Hepatocyte (in vitro differentiated cells): ENCODE measurements around the gene TBC1D2. TPM values are rescaled to one million over a fixed set of nuclear protein-coding genes. Genes with fewer than 3 reads are reported as not detected.
A peak's percentile ranks its signal among the peaks of the same experiment; 100 is the strongest.

Experiments
- DNase-seq: peaks from one replicate; pipeline ENCODE4 v3.0.0-alpha.2; 2016; ENCODE audit warnings: low spot score
- H2AFZ ChIP-seq: fragments of 200-600 bp; sonication (generic); 2 replicates; pipeline ENCODE4 v1.6.0; 2016; ENCODE audit warnings: antibody characterized with exemption, mild to moderate bottlenecking
- H3K27ac ChIP-seq: fragments of 200-600 bp; sonication (generic); 2 replicates; pipeline ENCODE4 v1.5.1; 2016; ENCODE audit warnings: mild to moderate bottlenecking
- H3K27me3 ChIP-seq: fragments of 200-600 bp; sonication (generic); 2 replicates; pipeline ENCODE4 v1.6.1; 2016
- H3K36me3 ChIP-seq: fragments of 200-600 bp; sonication (generic); replicated peaks from 2 replicates; pipeline ENCODE4 v1.5.1; 2016; ENCODE audit warnings: low read depth; ENCODE audit not compliant: insufficient read depth
- H3K4me1 ChIP-seq: fragments of 200-600 bp; sonication (generic); 2 replicates; pipeline ENCODE4 v1.5.1; 2016; ENCODE audit warnings: mild to moderate bottlenecking, moderate library complexity; ENCODE audit not compliant: insufficient read depth
- H3K4me2 ChIP-seq: fragments of 200-600 bp; sonication (generic); 2 replicates; pipeline ENCODE4 v1.6.0; 2016
- H3K4me3 ChIP-seq: fragments of 200-600 bp; sonication (generic); 2 replicates; pipeline ENCODE4 v1.5.1; 2016; ENCODE audit warnings: mild to moderate bottlenecking
- H3K79me2 ChIP-seq: fragments of 200-600 bp; sonication (generic); 2 replicates; pipeline ENCODE4 v1.6.0; 2017; ENCODE audit warnings: mild to moderate bottlenecking
- H3K9me2 ChIP-seq: fragments of 200-600 bp; sonication (generic); replicated peaks from 2 replicates; pipeline ENCODE4 v1.6.0; 2017; ENCODE audit warnings: mild to moderate bottlenecking; ENCODE audit not compliant: insufficient read depth
- H3K9me3 ChIP-seq: fragments of 200-600 bp; sonication (generic); 2 replicates; pipeline ENCODE4 v1.5.1; 2016; ENCODE audit warnings: low read depth, mild to moderate bottlenecking
- H4K20me1 ChIP-seq: fragments of 200-600 bp; sonication (generic); 2 replicates; pipeline ENCODE4 v1.6.0; 2016; ENCODE audit warnings: mild to moderate bottlenecking; ENCODE audit not compliant: insufficient read depth, poor library complexity, severe bottlenecking
- EZH2 ChIP-seq: fragments of 200-600 bp; sonication (generic); IDR thresholded peaks from 2 replicates; pipeline ENCODE4 v1.6.1; 2016; ENCODE audit warnings: antibody characterized with exemption, mild to moderate bottlenecking, borderline replicate concordance
- EZH2phosphoT487 ChIP-seq: fragments of 200-600 bp; sonication (generic); IDR thresholded peaks from one replicate; pipeline ENCODE4 v1.6.1; 2018; ENCODE audit warnings: antibody characterized with exemption, mild to moderate bottlenecking, low read depth, moderate library complexity; ENCODE audit not compliant: unreplicated experiment, severe bottlenecking
- WGBS: methylation state at CpG from one replicate; pipeline ENCODE4 v1.1.6; 2016; ENCODE audit warnings: low lambda C conversion rate; ENCODE audit errors: missing lambda C conversion rate; 5-methylcytosine and 5-hydroxymethylcytosine counted together
- polyA plus RNA-seq: library from polyadenylated mRNA; unstranded; fragments of >200 nt; fragmentation: Nextera tagmentation; extraction: Ambion mirVana; gene quantifications from 2 replicates; pipeline ENCODE4 v1.2.1, GENCODE V29; 2016
- total RNA-seq: library from RNA; depleted of rRNA; stranded (reverse); fragments of >200 nt; gene quantifications from 2 replicates; pipeline ENCODE4 v1.2.3, GENCODE V29; 2014
- TF ChIP-seq, protein P1 (sequence below): fragments of 200-600 bp; sonication (generic); IDR thresholded peaks from 2 replicates; pipeline ENCODE4 v1.5.1; 2016; ENCODE audit warnings: antibody characterized with exemption, mild to moderate bottlenecking; ENCODE audit not compliant: poor library complexity

Gene TBC1D2
- total and polyA plus RNA-seq, 2 experiments from 2014 or later = 20.0 to 31.6 TPM

- Histone ChIP-seq H2AFZ (no peak overlapping the region), H3K9me3 (no peaks in the 10 kb centered on the region), H3K27me3 (no peaks in the 10 kb centered on the region), H4K20me1 (no peaks in the 10 kb centered on the region), H3K4me1 (peaks cover 28% of the 10 kb centered on the region), H3K27ac (peak overlapping the region; percentile 68), H3K36me3 (no peaks in the 10 kb centered on the region), H3K4me3 (no peak overlapping the region), H3K9me2 (no peaks in the 10 kb centered on the region), H3K79me2 (peaks cover 22% of the 10 kb centered on the region), H3K4me2 (no peak overlapping the region)
- DNase-seq = no peak
- 58% methylated on average over 2 of the region's 2 CpGs for WGBS
- TF ChIP-seq EZH2 = no peak
- no peak for TF ChIP-seq EZH2phosphoT487
- TF ChIP-seq, protein P1, sequence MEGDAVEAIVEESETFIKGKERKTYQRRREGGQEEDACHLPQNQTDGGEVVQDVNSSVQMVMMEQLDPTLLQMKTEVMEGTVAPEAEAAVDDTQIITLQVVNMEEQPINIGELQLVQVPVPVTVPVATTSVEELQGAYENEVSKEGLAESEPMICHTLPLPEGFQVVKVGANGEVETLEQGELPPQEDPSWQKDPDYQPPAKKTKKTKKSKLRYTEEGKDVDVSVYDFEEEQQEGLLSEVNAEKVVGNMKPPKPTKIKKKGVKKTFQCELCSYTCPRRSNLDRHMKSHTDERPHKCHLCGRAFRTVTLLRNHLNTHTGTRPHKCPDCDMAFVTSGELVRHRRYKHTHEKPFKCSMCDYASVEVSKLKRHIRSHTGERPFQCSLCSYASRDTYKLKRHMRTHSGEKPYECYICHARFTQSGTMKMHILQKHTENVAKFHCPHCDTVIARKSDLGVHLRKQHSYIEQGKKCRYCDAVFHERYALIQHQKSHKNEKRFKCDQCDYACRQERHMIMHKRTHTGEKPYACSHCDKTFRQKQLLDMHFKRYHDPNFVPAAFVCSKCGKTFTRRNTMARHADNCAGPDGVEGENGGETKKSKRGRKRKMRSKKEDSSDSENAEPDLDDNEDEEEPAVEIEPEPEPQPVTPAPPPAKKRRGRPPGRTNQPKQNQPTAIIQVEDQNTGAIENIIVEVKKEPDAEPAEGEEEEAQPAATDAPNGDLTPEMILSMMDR = no peak
Measured at GRCh38 chr9:98249771-98250170, 5.7 kb downstream of the TBC1D2 start.

- Histone ChIP-seq H3K36me3 (no peaks in the 10 kb centered on the region), H3K9me3 (no peaks in the 10 kb centered on the region), H3K4me1 (peaks cover 28% of the 10 kb centered on the region), H3K4me2 (no peak overlapping the region), H4K20me1 (no peaks in the 10 kb centered on the region), H3K79me2 (peaks cover 15% of the 10 kb centered on the region), H3K27me3 (no peaks in the 10 kb centered on the region), H2AFZ (no peak overlapping the region), H3K4me3 (no peak overlapping the region), H3K9me2 (no peaks in the 10 kb centered on the region), H3K27ac (peak overlapping the region; percentile 71)
- 51% methylated on average over 16 of the region's 16 CpGs for WGBS
- DNase-seq = peak; percentile 82
- TF ChIP-seq EZH2 = no peak
- no peak for TF ChIP-seq EZH2phosphoT487
- TF ChIP-seq, protein P1 = no peak
Measured at GRCh38 chr9:98248737-98249474, 6.5 kb downstream of the TBC1D2 start.

- no peaks in the 10 kb centered on the region for H4K20me1 ChIP-seq
- H3K79me2 ChIP-seq = peaks cover 7% of the 10 kb centered on the region
- no peak overlapping the region for H2AFZ ChIP-seq
- DNase-seq = no peak
- 88% methylated on average over 8 of the region's 8 CpGs for WGBS
- H3K9me3 ChIP-seq = no peaks in the 10 kb centered on the region
- H3K4me1 ChIP-seq = peaks cover 28% of the 10 kb centered on the region
- H3K4me3 ChIP-seq = no peak overlapping the region
- no peaks in the 10 kb centered on the region for H3K9me2 ChIP-seq
- H3K4me2 ChIP-seq = no peak overlapping the region
- no peaks in the 10 kb centered on the region for H3K36me3 ChIP-seq
- H3K27ac ChIP-seq = peak overlapping the region; percentile 71
- H3K27me3 ChIP-seq = no peaks in the 10 kb centered on the region
- TF ChIP-seq, protein P1 = no peak
- TF ChIP-seq EZH2phosphoT487 = no peak
- no peak for TF ChIP-seq EZH2
Measured at GRCh38 chr9:98247831-98248657, 7.4 kb downstream of the TBC1D2 start.
